C4-2B (cell line): Measurements from ENCODE around the gene CXCL13.

Experiments used
- H3K27ac ChIP-seq: fragments of 450-650 bp; 2 replicates; pipeline ENCODE4 v1.5.1; 2017
- CTCF ChIP-seq: fragments of 450-650 bp; conservative IDR thresholded peaks from 2 replicates; pipeline ENCODE4 v1.5.1; 2017; ENCODE audit warnings: mild to moderate bottlenecking
- ZFX ChIP-seq: fragments of 450-650 bp; IDR thresholded peaks from 2 replicates; pipeline ENCODE4 v1.6.1; 2017

CXCL13 gene

GRCh38 chr4:77593101-77593500 lies 12.5 kb upstream of the CXCL13 start:
- H3K27ac ChIP-seq = no peak overlapping the region
- no peak for TF ChIP-seq ZFX
- TF ChIP-seq CTCF = no peak

DNA sequence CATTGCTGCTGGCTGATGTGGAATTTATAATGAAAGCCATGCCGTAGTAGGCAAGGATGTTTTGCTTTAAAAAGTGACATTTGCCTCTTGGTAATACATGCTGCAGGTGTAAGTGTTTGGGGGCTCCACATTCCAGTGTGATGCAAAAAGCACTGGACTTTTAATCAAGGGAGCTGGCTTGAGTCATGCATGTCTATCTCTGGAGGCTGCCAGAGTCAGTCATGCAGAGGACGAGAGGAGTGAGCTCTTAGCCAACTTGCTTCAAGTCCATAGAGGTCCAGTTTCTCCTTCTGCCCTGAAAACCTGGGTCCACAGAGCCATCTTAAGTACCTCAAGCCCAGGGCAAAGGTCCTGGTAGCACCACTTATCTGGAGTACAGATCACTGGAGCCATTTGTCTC lies 11.6 kb upstream of the CXCL13 start:
- H3K27ac ChIP-seq = no peak overlapping the region
- TF ChIP-seq ZFX = no peak
- TF ChIP-seq CTCF = no peak

DNA sequence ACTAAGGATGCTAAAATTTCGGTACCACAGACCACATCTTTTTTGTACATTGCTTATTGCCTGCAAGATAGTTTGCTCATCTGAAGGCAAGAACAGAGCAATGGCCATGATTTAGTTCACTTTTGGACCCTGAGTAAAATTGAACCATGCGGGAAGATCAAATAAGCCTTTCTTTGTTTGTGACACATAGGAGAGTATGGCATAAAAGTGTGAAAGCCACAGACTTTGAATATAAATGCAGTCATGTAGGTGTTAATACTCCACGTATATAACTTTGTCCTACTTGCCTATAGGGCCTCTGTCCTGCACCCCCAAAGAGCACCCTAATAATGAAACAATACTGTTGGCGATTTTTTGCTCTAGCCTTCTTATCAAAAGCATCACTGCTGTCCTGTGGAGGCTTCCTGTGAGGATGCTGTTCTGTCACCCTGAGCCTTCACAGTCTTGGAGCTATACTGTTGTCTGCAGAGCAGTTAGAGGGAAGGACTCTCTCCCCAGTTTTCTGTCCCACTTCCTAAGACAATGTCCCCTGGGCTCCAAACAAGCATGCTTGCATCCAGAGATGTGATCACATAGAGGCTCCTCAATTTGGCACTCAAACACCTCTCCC lies 10.2 kb upstream of the CXCL13 start:
- TF ChIP-seq CTCF (no peak), ZFX (no peak)
- H3K27ac ChIP-seq = no peak overlapping the region

- no peak for TF ChIP-seq ZFX
- peak; percentile 72 for TF ChIP-seq CTCF
Observed at GRCh38 chr4:77599378-77599777, 6.2 kb upstream of the CXCL13 start.

DNA sequence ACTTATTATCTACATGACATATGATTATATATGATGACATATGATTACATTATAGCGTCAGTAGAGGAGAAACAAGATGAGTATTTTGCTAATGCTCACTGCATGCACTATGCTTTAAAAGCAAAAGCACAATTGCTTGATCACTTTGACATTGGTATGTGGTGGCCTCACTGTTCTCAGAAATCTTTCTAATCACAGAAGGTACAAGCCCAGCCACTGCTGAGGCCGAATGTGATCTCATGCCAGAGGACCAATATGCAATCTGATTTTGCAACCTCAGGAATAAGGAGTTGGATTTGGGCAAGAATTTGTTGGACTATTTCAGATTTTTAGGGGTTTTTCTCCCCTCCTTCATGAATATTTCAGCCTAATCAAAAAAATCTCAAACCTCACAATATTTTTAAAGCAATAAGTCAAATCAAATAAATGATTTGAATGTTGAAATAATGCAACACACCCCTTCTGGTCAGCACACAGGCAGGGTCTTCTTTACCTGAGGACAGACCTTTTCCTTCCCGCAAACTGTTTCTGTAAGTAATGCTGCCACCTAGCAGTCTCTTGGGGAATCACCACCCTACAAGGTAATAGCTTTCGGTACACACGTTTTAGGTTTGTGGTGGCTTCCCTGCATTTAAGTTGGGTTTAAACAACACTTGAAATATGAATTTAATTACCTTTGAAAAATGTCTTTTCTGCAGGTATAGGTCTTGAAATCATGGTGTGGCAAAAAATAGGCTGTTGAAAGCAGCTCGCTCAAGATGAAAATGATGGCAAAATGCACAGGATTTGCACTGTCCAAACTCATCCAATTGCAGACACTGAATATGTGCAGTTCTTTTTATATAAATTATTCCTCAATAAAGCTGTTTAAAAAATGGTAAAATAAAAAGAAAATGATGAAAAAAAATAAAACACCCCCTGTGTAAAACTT lies 4.8 kb upstream of the CXCL13 start:
- H3K27ac ChIP-seq = no peak overlapping the region
- TF ChIP-seq CTCF = peak; percentile 88
- TF ChIP-seq ZFX = no peak

More at GRCh38 chr4:77599378-77599777, 6.2 kb upstream of the CXCL13 start:
- no peak overlapping the region for H3K27ac ChIP-seq

DNA sequence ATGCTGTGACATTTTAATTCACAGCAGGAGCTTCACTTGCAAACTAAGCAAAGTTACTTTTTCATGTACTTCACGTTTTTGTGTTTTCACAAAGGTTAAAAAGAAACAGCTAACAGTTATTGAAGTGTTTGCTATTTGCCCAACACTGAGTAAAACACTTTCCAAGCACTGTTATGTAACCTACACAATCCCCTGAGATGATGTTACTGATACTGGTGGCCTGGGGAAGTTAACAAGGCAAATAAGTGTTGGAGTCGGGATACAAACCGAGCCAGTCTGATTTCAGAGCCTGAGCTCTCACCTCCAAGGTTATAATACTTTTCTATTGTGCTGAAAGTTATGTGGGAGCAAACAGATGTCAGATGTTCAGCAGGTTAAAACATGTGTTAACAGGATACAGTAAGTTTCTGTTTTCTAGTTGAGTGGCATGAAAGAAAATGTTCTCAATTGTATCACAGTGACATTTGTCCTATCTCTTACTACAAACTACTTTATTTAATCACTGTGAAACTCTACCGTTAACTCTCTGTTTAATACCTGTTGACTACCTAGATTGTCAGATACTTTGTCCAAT lies 3.9 kb upstream of the CXCL13 start:
- TF ChIP-seq ZFX (no peak), CTCF (no peak)
- H3K27ac ChIP-seq = no peak overlapping the region

- TF ChIP-seq ZFX = no peak
- TF ChIP-seq CTCF = no peak
- H3K27ac ChIP-seq = no peak overlapping the region
Observed at GRCh38 chr4:77613267-77613666, 7.6 kb downstream of the CXCL13 start.
